Lung (tissue), 12 donors: ENCODE results near the gene NR6A1. TPM values are rescaled to one million over a fixed set of nuclear protein-coding genes. Genes with fewer than 3 reads are reported as not detected.

ENCODE experiments used
- ATAC-seq: fragments of 200-7000 bp; cut with Tn5 transposase; one replicate; pipeline ENCODE4 v1.9.1; 2020; ENCODE audit warnings: moderate number of reproducible peaks; ENCODE audit not compliant: insufficient read depth, low FRiP score
- DNase-seq, 3 donors: peaks; one replicate each; pipeline ENCODE4 v3.0.0-alpha.2; 2013 to 2017
- H3K27ac ChIP-seq, 2 donors: one replicate each; pipeline ENCODE4 v1.5.1; 2013; ENCODE audit warnings: mild to moderate bottlenecking in 2 of 2, moderate library complexity in 2 of 2, control low read depth in 1 of 2, inconsistent platforms in 1 of 2, low read depth in 1 of 2, low read length in 1 of 2
- H3K27me3 ChIP-seq, 3 donors: one replicate each; pipeline ENCODE4 v1.5.1; 2013; ENCODE audit warnings: low read length in 2 of 3; ENCODE audit not compliant: control insufficient read depth in 3 of 3, insufficient read depth in 3 of 3
- H3K36me3 ChIP-seq, 4 donors: one replicate each; pipeline ENCODE4 v1.5.1; 2013; ENCODE audit warnings: low read length in 4 of 4, mild to moderate bottlenecking in 1 of 4, moderate library complexity in 1 of 4; ENCODE audit not compliant: control insufficient read depth in 4 of 4, insufficient read depth in 4 of 4
- H3K4me1 ChIP-seq, 5 donors: one replicate each; pipeline ENCODE4 v1.5.1; 2013; ENCODE audit warnings: low read length in 5 of 5, mild to moderate bottlenecking in 2 of 5, moderate library complexity in 1 of 5; ENCODE audit not compliant: control insufficient read depth in 5 of 5, insufficient read depth in 5 of 5
- H3K4me3 ChIP-seq: one replicate; pipeline ENCODE4 v1.5.1; 2013; ENCODE audit warnings: mild to moderate bottlenecking, control low read depth, moderate library complexity
- H3K9ac ChIP-seq, 2 donors: one replicate each; pipeline ENCODE4 v1.5.1; 2013; ENCODE audit warnings: low read length in 2 of 2, control low read depth in 1 of 2; ENCODE audit not compliant: insufficient read depth in 1 of 2
- H3K9me3 ChIP-seq, 4 donors: one replicate each; pipeline ENCODE4 v1.5.1; 2013; ENCODE audit warnings: low read length in 3 of 4, mild to moderate bottlenecking in 1 of 4, moderate library complexity in 1 of 4; ENCODE audit not compliant: control insufficient read depth in 4 of 4, insufficient read depth in 3 of 4
- CTCF ChIP-seq: IDR thresholded peaks from 2 replicates; pipeline ENCODE4 v1.5.1; 2012; ENCODE audit warnings: mild to moderate bottlenecking; ENCODE audit errors: control extremely low read depth, extremely low read depth
- WGBS, 2 donors: extraction: QIAGEN DNeasy Blood & Tissue Kit; methylation state at CpG; one replicate each; pipeline ENCODE4 v1.1.7; 2013; 5-methylcytosine and 5-hydroxymethylcytosine counted together
- polyA plus RNA-seq, 2 donors: library from polyadenylated mRNA; stranded (reverse); fragments of 200-250 nt; gene quantifications; one replicate each; pipeline ENCODE4 v1.2.1, GENCODE V29; 2013
- total RNA-seq, 2 donors: library from RNA; depleted of rRNA in 1 of 2; stranded (reverse); fragments of >200 nt in 1 of 2; gene quantifications; one replicate each; pipeline ENCODE4 v1.2.1, GENCODE V29; 2014 to 2021
- donor health status: control.
- donor health status: control.
- donor health status: Bipolar disorder and iron deficiency.
- donor health status: healthy.
- donor health status: DM: yes; HTN: yes; CAD: no.

Gene NR6A1
- total and polyA plus RNA-seq, 4 donors: 0.94 to 4.0 (median 2.4) TPM

GRCh38 chr9:124725068-124725452 lies 46.1 kb downstream of the NR6A1 start:
- Histone ChIP-seq H3K9ac (no peak overlapping the region), H3K36me3 (no peaks in the 10 kb centered on the region), H3K4me3 (no peak overlapping the region), H3K4me1 (peaks cover 0 to 40% (median 15%) of the 10 kb centered on the region in 5 donors), H3K27ac (peak overlapping the region in 1 of 2 donors; percentile 3), H3K9me3 (no peaks in the 10 kb centered on the region), H3K27me3 (no peaks in the 10 kb centered on the region)
- no peak for TF ChIP-seq CTCF
- DNase-seq (peak in 1 of 3 donors; percentile 16), ATAC-seq (no peak)
- 71 to 81% methylated on average over 5 of the region's 5 CpGs for WGBS, 2 donors

- ATAC-seq: no peak
- no peaks in the 10 kb centered on the region for H3K27me3 ChIP-seq
Observed at GRCh38 chr9:124724415-124725067, 46.6 kb downstream of the NR6A1 start.

GRCh38 chr9:124723352-124723751 lies 47.8 kb downstream of the NR6A1 start:
- no peaks in the 10 kb centered on the region for H3K27me3 ChIP-seq
- no peaks in the 10 kb centered on the region for H3K9me3 ChIP-seq
- no peak for DNase-seq
- no peak for ATAC-seq
- H3K4me1 ChIP-seq: peaks cover 0 to 40% (median 15%) of the 10 kb centered on the region in 5 donors
- no peak overlapping the region for H3K9ac ChIP-seq
- TF ChIP-seq CTCF: no peak
- no peaks in the 10 kb centered on the region for H3K36me3 ChIP-seq
- H3K27ac ChIP-seq: no peak overlapping the region
- 75 to 93% methylated on average over 2 of the region's 2 CpGs for WGBS, 2 donors
- no peak overlapping the region for H3K4me3 ChIP-seq

More at GRCh38 chr9:124724415-124725067, 46.6 kb downstream of the NR6A1 start:
- no peak overlapping the region for H3K27ac ChIP-seq
- no peak overlapping the region for H3K4me3 ChIP-seq
- no peak for TF ChIP-seq CTCF
- H3K9me3 ChIP-seq: no peaks in the 10 kb centered on the region
- peaks cover 0 to 40% (median 15%) of the 10 kb centered on the region in 5 donors for H3K4me1 ChIP-seq
- WGBS, 2 donors: 56 to 65% methylated on average over 3 of the region's 3 CpGs
- no peaks in the 10 kb centered on the region for H3K36me3 ChIP-seq
- H3K9ac ChIP-seq: peak overlapping the region in 1 of 2 donors; percentile 8
- DNase-seq: peak in 2 of 3 donors; percentile 66 to 75
